CD4-positive, alpha-beta memory T cell (primary cell): Measurements from ENCODE around the gene CKS1B. TPM values are rescaled to one million over a fixed set of nuclear protein-coding genes. Genes with fewer than 3 reads are reported as not detected.

ENCODE experiments used
- CTCF ChIA-PET: fragments of 350-600 bp; sonication (Branson Sonifier 250); formaldehyde crosslinking; loops from one replicate; lab custom pipeline; 2021; ENCODE audit warnings: inconsistent platforms; ENCODE audit not compliant: partially characterized antibody; lab: Charles Lee
- POLR2A ChIA-PET: fragments of 350-600 bp; sonication (Branson Sonifier 250); formaldehyde crosslinking; loops from one replicate; lab custom pipeline; 2021; ENCODE audit not compliant: partially characterized antibody; lab: Charles Lee
- DNase-seq, 5 donors: peaks; one replicate each; pipeline versions ENCODE4 v3.0.0 to v3.0.0-alpha.2; 2020 to 2022; ENCODE audit warnings: mixed read lengths in 1 of 5
- H3K27ac ChIP-seq: one replicate; pipeline ENCODE4 v1.7.0; 2013; ENCODE audit warnings: low read depth, low read length
- H3K27me3 ChIP-seq: 2 replicates; pipeline ENCODE4 v1.7.0; 2013; ENCODE audit warnings: mild to moderate bottlenecking, low read length, moderate library complexity; ENCODE audit not compliant: insufficient read depth
- H3K36me3 ChIP-seq: 2 replicates; pipeline ENCODE4 v1.7.0; 2013; ENCODE audit warnings: mild to moderate bottlenecking, low read length, moderate library complexity; ENCODE audit not compliant: insufficient read depth
- H3K4me1 ChIP-seq: 2 replicates; pipeline ENCODE4 v1.7.0; 2013; ENCODE audit warnings: mild to moderate bottlenecking, low read length, moderate library complexity; ENCODE audit not compliant: insufficient read depth
- H3K4me3 ChIP-seq, 2 donors: one replicate each; pipeline ENCODE4 v1.7.0; 2013; ENCODE audit warnings: low read length in 2 of 2, mild to moderate bottlenecking in 1 of 2
- H3K9me3 ChIP-seq, 2 donors: one replicate each; pipeline ENCODE4 v1.7.0; 2013; ENCODE audit warnings: low read length in 2 of 2, control low read depth in 1 of 2; ENCODE audit not compliant: control insufficient read depth in 1 of 2
- H3K27ac Mint-ChIP-seq, 7 donors: one replicate each; pipeline ENCODE4 v1.8.0; 2020 to 2021; ENCODE audit warnings: mixed read lengths in 7 of 7, mild to moderate bottlenecking in 6 of 7, inconsistent platforms in 3 of 7, moderate library complexity in 3 of 7
- H3K27me3 Mint-ChIP-seq, 2 donors: one replicate each; pipeline ENCODE4 v1.8.0; 2020 to 2021; ENCODE audit warnings: mixed read lengths in 2 of 2
- H3K36me3 Mint-ChIP-seq, 2 donors: one replicate each; pipeline ENCODE4 v1.8.0; 2020 to 2021; ENCODE audit warnings: mixed read lengths in 2 of 2, inconsistent platforms in 1 of 2, mild to moderate bottlenecking in 1 of 2
- H3K4me1 Mint-ChIP-seq, 4 donors: one replicate each; pipeline ENCODE4 v1.8.0; 2020 to 2021; ENCODE audit warnings: mixed read lengths in 4 of 4, mild to moderate bottlenecking in 1 of 4
- H3K4me3 Mint-ChIP-seq, 8 donors: one replicate each; pipeline ENCODE4 v1.8.0; 2020 to 2021; ENCODE audit warnings: mixed read lengths in 8 of 8, mild to moderate bottlenecking in 7 of 8, moderate library complexity in 6 of 8, inconsistent platforms in 3 of 8
- H3K9me3 Mint-ChIP-seq, 8 donors: one replicate each; pipeline ENCODE4 v1.8.0; 2020 to 2021; ENCODE audit warnings: mixed read lengths in 8 of 8, mild to moderate bottlenecking in 5 of 8, inconsistent platforms in 3 of 8, moderate library complexity in 1 of 8
- intact Hi-C: fragments of 100-400 bp; cut with micrococcal nuclease; formaldehyde crosslinking; loops from one replicate; pipeline ENCODE4 v1.15.1; 2023
- polyA plus RNA-seq, 2 donors: library from polyadenylated mRNA; unstranded; fragments of 300-500 nt; fragmentation: Illumina TruSeq; gene quantifications; one replicate each; pipeline ENCODE4 v1.2.3, GENCODE V29; 2021
- total RNA-seq, 2 experiments: library from RNA; stranded (reverse); gene quantifications; one replicate each; pipeline ENCODE4 v1.2.3, GENCODE V29; 2021

CKS1B gene
- total and polyA plus RNA-seq, 4 experiments from 2014 or later, result 12.2 to 67.9 (median 31.6) TPM

- H3K4me3 Mint-ChIP-seq, result peak within 1 kb of the TSS; percentile 94 to 98 (median 97)
- H3K27me3 Mint-ChIP-seq, result no peaks in the 10 kb centered on the region
- H3K27ac ChIP-seq, result peak within 1 kb of the TSS; percentile 84
- DNase-seq, result peak; percentile 81 to 88 (median 82)
- H3K9me3 Mint-ChIP-seq, result no peaks in the 10 kb centered on the region
- POLR2A ChIA-PET, result interaction anchor here (0.6 to 41.7 kb wide), 14 partner anchors 10 to 123 kb away, joined by 3 to 1543 read pairs (median 3); partner anchors contain the start of genes ADAM15, CKS1B, FLAD1 and LENEP
- intact Hi-C loops, result loop anchor here (1.0 to 2.0 kb wide), 6 partner anchors 13 to 99 kb away; partner anchors contain the start of genes CKS1B and FLAD1
- H3K27me3 ChIP-seq, result no peaks in the 10 kb centered on the region
- H3K9me3 ChIP-seq, result no peaks in the 10 kb centered on the region
- H3K4me1 Mint-ChIP-seq, result peaks cover 21 to 59% (median 39%) of the 10 kb centered on the region in 4 donors
- H3K27ac Mint-ChIP-seq, result peak within 1 kb of the TSS; percentile 97 to 99 (median 98)
- CTCF ChIA-PET, result interaction anchor here (0.9 to 3.9 kb wide), 14 partner anchors 9 to 98 kb away, joined by 3 to 41 read pairs (median 6); partner anchors contain the start of genes ADAM15, CKS1B, FLAD1 and LENEP
- peaks cover 45% of the 10 kb centered on the region for H3K4me1 ChIP-seq
- H3K36me3 ChIP-seq, result peaks cover 38% of the 10 kb centered on the region
- peaks cover 22 to 48% of the 10 kb centered on the region in 2 donors for H3K36me3 Mint-ChIP-seq
- peak within 1 kb of the TSS; percentile 63 to 65 for H3K4me3 ChIP-seq
Measured at GRCh38 chr1:154961207-154962155, 13.0 kb upstream of the CKS1B start, which contains the start of gene PYGO2. Gene PYGO2 (minus strand): TSS chr1:154961782. CDS start chr1:154961576, 206 bp downstream.

- H3K9me3 Mint-ChIP-seq, result no peaks in the 10 kb centered on the region
- peaks cover 21 to 51% (median 33%) of the 10 kb centered on the region in 4 donors for H3K4me1 Mint-ChIP-seq
- peak overlapping the region; percentile 81 to 90 (median 84) for H3K4me3 Mint-ChIP-seq
- H3K4me3 ChIP-seq, result peak overlapping the region; percentile 63 to 65
- peak in 3 of 5 donors; percentile 41 to 51 (median 49) for DNase-seq
- peaks cover 38% of the 10 kb centered on the region for H3K4me1 ChIP-seq
- no peaks in the 10 kb centered on the region for H3K27me3 ChIP-seq
- no peaks in the 10 kb centered on the region for H3K27me3 Mint-ChIP-seq
- H3K9me3 ChIP-seq, result no peaks in the 10 kb centered on the region
- intact Hi-C loops, result no loop called here
- H3K27ac Mint-ChIP-seq, result peak overlapping the region; percentile 85 to 98 (median 93)
- ChIA-PET CTCF (interaction anchor here (0.7 to 3.9 kb wide), 13 partner anchors 10 to 98 kb away, joined by 3 to 41 read pairs (median 7); partner anchors contain the start of genes CKS1B, FLAD1, PMVK and SHC1), POLR2A (interaction anchor here (0.8 to 41.7 kb wide), 9 partner anchors 11 to 123 kb away, joined by 3 to 1543 read pairs (median 22); partner anchors contain the start of genes ADAM15, CKS1B, FLAD1 and LENEP)
- peaks cover 28 to 56% of the 10 kb centered on the region in 2 donors for H3K36me3 Mint-ChIP-seq
- H3K36me3 ChIP-seq, result peaks cover 46% of the 10 kb centered on the region
- peak overlapping the region; percentile 84 for H3K27ac ChIP-seq
Measured at GRCh38 chr1:154962156-154962749, 12.2 kb upstream of the CKS1B start.

GRCh38 chr1:154962795-154963330 lies 11.6 kb upstream of the CKS1B start:
- POLR2A ChIA-PET, result interaction anchor here (1.0 to 41.7 kb wide), 7 partner anchors 9 to 88 kb away, joined by 3 to 1543 read pairs (median 50); partner anchors contain the start of genes ADAM15, CKS1B, FLAD1 and LENEP
- Mint-ChIP-seq H3K27ac (peak overlapping the region; percentile 85 to 98 (median 93)), H3K9me3 (no peaks in the 10 kb centered on the region), H3K27me3 (no peaks in the 10 kb centered on the region), H3K36me3 (peaks cover 29 to 57% of the 10 kb centered on the region in 2 donors), H3K4me3 (peak overlapping the region; percentile 58 to 90 (median 84)), H3K4me1 (peaks cover 21 to 45% (median 31%) of the 10 kb centered on the region in 4 donors)
- intact Hi-C loops, result no loop called here
- Histone ChIP-seq H3K27ac (peak overlapping the region; percentile 84), H3K4me3 (peak overlapping the region in 1 of 2 donors; percentile 65), H3K36me3 (peaks cover 52% of the 10 kb centered on the region), H3K27me3 (no peaks in the 10 kb centered on the region), H3K9me3 (no peaks in the 10 kb centered on the region), H3K4me1 (peaks cover 32% of the 10 kb centered on the region)
- CTCF ChIA-PET, result interaction anchor here (0.7 to 4.8 kb wide), 7 partner anchors 9 to 97 kb away, joined by 3 to 41 read pairs (median 19); partner anchors contain the start of genes CKS1B and SHC1
- DNase-seq, result peak in 1 of 5 donors; percentile 8

GRCh38 chr1:154963643-154964042 lies 10.8 kb upstream of the CKS1B start:
- Histone ChIP-seq H3K27me3 (no peaks in the 10 kb centered on the region), H3K9me3 (no peaks in the 10 kb centered on the region), H3K27ac (no peak overlapping the region), H3K36me3 (peaks cover 50% of the 10 kb centered on the region), H3K4me3 (no peak overlapping the region), H3K4me1 (peaks cover 32% of the 10 kb centered on the region)
- DNase-seq, result no peak
- POLR2A ChIA-PET, result interaction anchor here (1.7 to 41.7 kb wide), 5 partner anchors 10 to 43 kb away, joined by 7 to 1543 read pairs (median 52); partner anchors contain the start of genes CKS1B, FLAD1, LENEP and PBXIP1
- intact Hi-C loops, result no loop called here
- Mint-ChIP-seq H3K4me1 (peaks cover 18 to 38% (median 26%) of the 10 kb centered on the region in 4 donors), H3K27me3 (no peaks in the 10 kb centered on the region), H3K9me3 (no peaks in the 10 kb centered on the region), H3K4me3 (peak overlapping the region in 3 of 8 donors; percentile 11 to 35 (median 15)), H3K36me3 (peaks cover 29 to 60% of the 10 kb centered on the region in 2 donors), H3K27ac (peak overlapping the region in 6 of 7 donors; percentile 25 to 98 (median 72))
- CTCF ChIA-PET, result interaction anchor here (1.3 to 4.8 kb wide), 5 partner anchors 8 to 53 kb away, joined by 4 to 28 read pairs (median 7); partner anchors contain the start of genes CKS1B and PBXIP1

GRCh38 chr1:154964359-154964758 lies 10.1 kb upstream of the CKS1B start:
- Mint-ChIP-seq H3K27me3 (no peaks in the 10 kb centered on the region), H3K4me1 (peaks cover 18 to 42% (median 27%) of the 10 kb centered on the region in 4 donors), H3K4me3 (no peak overlapping the region), H3K27ac (peak overlapping the region in 5 of 7 donors; percentile 29 to 98 (median 57)), H3K36me3 (peaks cover 29 to 66% of the 10 kb centered on the region in 2 donors), H3K9me3 (no peaks in the 10 kb centered on the region)
- Histone ChIP-seq H3K9me3 (no peaks in the 10 kb centered on the region), H3K27me3 (no peaks in the 10 kb centered on the region), H3K27ac (no peak overlapping the region), H3K36me3 (peaks cover 49% of the 10 kb centered on the region), H3K4me3 (no peak overlapping the region), H3K4me1 (peaks cover 31% of the 10 kb centered on the region)
- ChIA-PET CTCF (interaction anchor here (0.9 to 4.8 kb wide), 6 partner anchors 8 to 56 kb away, joined by 3 to 28 read pairs (median 6); partner anchors contain the start of genes CKS1B, FLAD1 and PBXIP1), POLR2A (interaction anchor here (1.7 to 41.7 kb wide), 4 partner anchors 9 to 42 kb away, joined by 7 to 1543 read pairs (median 89); partner anchors contain the start of genes CKS1B, FLAD1, LENEP and PBXIP1)
- no peak for DNase-seq
- intact Hi-C loops, result no loop called here

GRCh38 chr1:154966111-154966510 lies 8.4 kb upstream of the CKS1B start:
- Mint-ChIP-seq H3K27me3 (no peaks in the 10 kb centered on the region), H3K4me1 (peaks cover 17 to 37% (median 25%) of the 10 kb centered on the region in 4 donors), H3K4me3 (no peak overlapping the region), H3K9me3 (no peaks in the 10 kb centered on the region), H3K36me3 (peaks cover 23 to 60% of the 10 kb centered on the region in 2 donors), H3K27ac (peak overlapping the region in 2 of 7 donors; percentile 42 to 65)
- H3K27ac ChIP-seq, result no peak overlapping the region
- H3K4me3 ChIP-seq, result no peak overlapping the region
- DNase-seq, result peak in 1 of 5 donors; percentile 3
- peaks cover 54% of the 10 kb centered on the region for H3K36me3 ChIP-seq
- POLR2A ChIA-PET, result interaction anchor here (1.0 to 41.7 kb wide), 5 partner anchors 8 to 40 kb away, joined by 3 to 1543 read pairs (median 5); partner anchors contain the start of genes CKS1B, FLAD1, LENEP and PBXIP1
- H3K4me1 ChIP-seq, result peaks cover 23% of the 10 kb centered on the region
- CTCF ChIA-PET, result interaction anchor here (0.6 to 4.8 kb wide), 9 partner anchors 21 to 1334 kb away, joined by 3 to 28 read pairs (median 4); partner anchors contain the start of gene ADAM15
- intact Hi-C loops, result no loop called here
- H3K9me3 ChIP-seq, result no peaks in the 10 kb centered on the region
- H3K27me3 ChIP-seq, result no peaks in the 10 kb centered on the region
